Stimulated activated CD8-positive, alpha-beta memory T cell treated with anti-CD3 and anti-CD28 coated beads, Interleukin-12 subunit alpha, Interleukin-12 subunit beta, amount 100 ng/mL, for 1 hour (primary cell): ENCODE measurements around the gene ARPC5.

Experiments
- DNase-seq: peaks from one replicate; pipeline ENCODE4 v3.0.0-alpha.2; 2020; ENCODE audit warnings: low read depth

Gene ARPC5

GRCh38 chr1:183611021-183611420, 24.6 kb downstream of the ARPC5 start:
- DNase-seq = no peak

GRCh38 chr1:183609759-183610452, 25.7 kb downstream of the ARPC5 start:
- DNase-seq = no peak

- DNase-seq = no peak
Observed at GRCh38 chr1:183609313-183609712, 26.3 kb downstream of the ARPC5 start.

GRCh38 chr1:183607322-183607980, 28.1 kb downstream of the ARPC5 start:
- DNase-seq = no peak

GRCh38 chr1:183605904-183606303, 29.7 kb downstream of the ARPC5 start:
- DNase-seq = no peak

GRCh38 chr1:183604815-183605214, 30.8 kb downstream of the ARPC5 start:
- no peak for DNase-seq

GRCh38 chr1:183604038-183604808, 31.4 kb downstream of the ARPC5 start:
- no peak for DNase-seq

- DNase-seq = no peak
Observed at GRCh38 chr1:183602510-183602909, 33.1 kb downstream of the ARPC5 start.

GRCh38 chr1:183600634-183601033, 34.9 kb downstream of the ARPC5 start:
- DNase-seq = no peak

GRCh38 chr1:183600136-183600535, 35.4 kb downstream of the ARPC5 start:
- DNase-seq = no peak

GRCh38 chr1:183598386-183598785, 37.2 kb downstream of the ARPC5 start:
- no peak for DNase-seq

- DNase-seq = no peak
Observed at GRCh38 chr1:183597656-183598347, 37.8 kb downstream of the ARPC5 start.

GRCh38 chr1:183596500-183596899, 39.1 kb downstream of the ARPC5 start:
- no peak for DNase-seq

- DNase-seq = no peak
Observed at GRCh38 chr1:183595537-183595936, 40.0 kb downstream of the ARPC5 start.

- DNase-seq = no peak
Observed at GRCh38 chr1:183593356-183593755, 42.2 kb downstream of the ARPC5 start.

GRCh38 chr1:183592733-183593132, 42.9 kb downstream of the ARPC5 start:
- no peak for DNase-seq

- DNase-seq = no peak
Observed at GRCh38 chr1:183590244-183591191, 45.1 kb downstream of the ARPC5 start, which contains the start of gene NCF2. Gene NCF2 (minus strand): TSS chr1:183590459. CDS start chr1:183590329, 130 bp downstream.

- no peak for DNase-seq
Observed at GRCh38 chr1:183589874-183590243, 45.7 kb downstream of the ARPC5 start.

- no peak for DNase-seq
Observed at GRCh38 chr1:183589384-183589783, 46.2 kb downstream of the ARPC5 start.

- DNase-seq = no peak
Observed at GRCh38 chr1:183588827-183589226, 46.8 kb downstream of the ARPC5 start.

GRCh38 chr1:183586926-183587325, 48.7 kb downstream of the ARPC5 start:
- DNase-seq = no peak
